Myocyte (in vitro differentiated cells): ENCODE measurements around the gene SARS2. TPM values are rescaled to one million over a fixed set of nuclear protein-coding genes. Genes with fewer than 3 reads are reported as not detected.
A peak's percentile ranks its signal among the peaks of the same experiment; 100 is the strongest.
"Not testable (repeated sequence)": the region's sequence is repeated elsewhere in the genome, so short reads cannot be mapped to it uniquely, and the experiment has no call there.

Experiments used
- DNase-seq: peaks from one replicate; pipeline ENCODE4 v3.0.0-alpha.2; 2012; ENCODE audit warnings: low read depth
- total RNA-seq: library from RNA; depleted of rRNA; stranded (reverse); fragments of >200 nt; gene quantifications from 2 replicates; pipeline ENCODE4 v1.2.3, GENCODE V29; 2014

The SARS2 gene
- total RNA-seq, 1 donor from 2014 or later, result 34.6 TPM

GRCh38 chr19:38949580-38950367 is 19.2 kb upstream of the SARS2 start:
- no peak for DNase-seq

DNA sequence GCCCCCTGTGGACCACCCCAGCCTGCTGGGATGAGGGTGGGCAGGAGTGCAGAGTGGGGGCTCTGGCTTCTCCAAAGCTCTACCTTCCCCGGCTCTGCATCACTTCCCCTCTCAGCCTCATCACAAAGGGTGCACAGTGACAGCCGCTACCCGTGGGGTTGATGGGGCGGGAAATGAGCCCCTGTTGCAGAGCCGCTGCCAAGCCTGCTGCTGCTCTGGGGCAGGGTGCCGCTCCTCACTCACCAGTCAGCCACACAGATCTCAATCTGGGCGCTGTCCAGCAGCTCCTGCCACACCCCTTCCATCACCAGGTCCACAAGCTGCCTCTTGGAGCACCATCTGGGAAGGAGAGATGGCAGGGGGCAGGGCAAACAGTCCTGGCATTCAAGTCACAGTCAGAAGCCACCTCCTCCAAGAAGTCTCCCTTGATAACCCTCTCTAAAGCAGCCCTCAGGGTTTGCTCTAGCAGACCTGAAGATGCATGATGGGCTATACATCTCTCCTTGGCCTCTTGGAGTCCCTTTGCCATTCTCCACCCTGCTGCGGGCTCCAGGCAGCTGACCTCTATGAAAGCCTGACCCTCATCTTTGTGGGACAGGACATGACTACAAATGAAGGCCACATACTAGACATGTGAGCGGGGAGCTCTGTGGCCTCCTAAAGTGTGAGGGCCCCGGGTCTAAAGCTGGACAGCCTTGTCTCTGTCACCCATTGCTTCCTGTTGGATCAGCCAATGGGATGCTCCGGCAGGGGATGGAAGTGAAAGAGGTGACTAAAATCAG is 15.9 kb upstream of the SARS2 start:
- no peak for DNase-seq

DNA sequence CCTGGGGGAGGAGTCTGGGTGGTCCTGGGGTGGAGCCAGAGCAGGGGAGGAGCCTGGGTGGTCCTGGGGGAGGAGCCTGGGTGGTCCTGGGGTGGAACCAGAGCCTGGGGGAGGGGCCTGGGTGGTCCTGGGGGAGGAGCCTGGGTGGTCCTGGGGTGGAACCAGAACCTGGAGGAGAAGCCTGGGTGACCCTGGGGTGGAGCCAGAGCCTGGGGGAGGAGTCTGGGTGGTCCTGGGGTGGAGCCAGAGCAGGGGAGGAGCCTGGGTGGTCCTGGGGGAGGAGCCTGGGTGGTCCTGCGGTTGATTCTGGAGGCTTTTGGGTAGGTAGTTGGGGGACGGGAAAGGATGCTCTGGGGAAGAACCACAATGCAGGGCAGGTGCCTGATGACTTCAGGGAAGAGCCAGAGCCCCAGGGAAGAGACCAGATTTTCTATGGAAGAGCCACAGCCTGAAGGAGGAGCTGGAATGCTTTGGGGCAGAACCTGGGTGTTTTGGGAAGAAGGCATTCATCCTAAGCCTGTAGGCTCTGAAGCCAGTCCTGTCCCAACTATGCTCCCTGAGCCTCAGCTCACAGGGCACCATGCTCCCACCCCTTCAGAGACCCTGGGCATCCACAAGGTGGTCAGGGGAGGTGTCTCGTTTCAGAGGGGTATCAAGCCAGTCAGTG is 15.1 kb upstream of the SARS2 start:
- no peak for DNase-seq

DNA sequence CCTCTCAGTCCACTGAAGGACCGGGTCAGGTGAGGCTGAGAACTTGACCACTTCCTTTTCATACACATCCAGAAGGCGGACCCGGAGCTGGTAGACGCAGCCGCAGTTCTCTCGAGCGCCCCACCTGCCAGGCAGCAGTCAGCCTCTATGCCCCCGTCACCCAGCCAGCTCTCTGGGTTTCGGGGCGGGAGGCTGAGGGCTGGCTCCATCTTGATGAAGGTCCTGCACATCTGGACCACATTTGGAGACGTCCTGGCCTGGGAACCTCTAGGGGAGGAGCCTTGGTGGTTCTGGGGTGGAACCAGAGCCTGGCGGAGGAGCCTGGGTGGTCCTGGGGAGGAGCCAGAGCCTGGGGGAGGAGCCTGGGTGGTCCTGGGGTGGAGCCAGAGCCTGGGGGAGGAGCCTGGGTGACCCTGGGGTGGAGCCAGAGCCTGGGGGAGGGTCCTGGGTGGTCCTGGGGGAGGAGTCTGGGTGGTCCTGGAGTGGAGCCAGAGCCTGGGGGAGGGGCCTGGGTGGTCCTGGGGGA is 14.5 kb upstream of the SARS2 start:
- no peak for DNase-seq

DNA sequence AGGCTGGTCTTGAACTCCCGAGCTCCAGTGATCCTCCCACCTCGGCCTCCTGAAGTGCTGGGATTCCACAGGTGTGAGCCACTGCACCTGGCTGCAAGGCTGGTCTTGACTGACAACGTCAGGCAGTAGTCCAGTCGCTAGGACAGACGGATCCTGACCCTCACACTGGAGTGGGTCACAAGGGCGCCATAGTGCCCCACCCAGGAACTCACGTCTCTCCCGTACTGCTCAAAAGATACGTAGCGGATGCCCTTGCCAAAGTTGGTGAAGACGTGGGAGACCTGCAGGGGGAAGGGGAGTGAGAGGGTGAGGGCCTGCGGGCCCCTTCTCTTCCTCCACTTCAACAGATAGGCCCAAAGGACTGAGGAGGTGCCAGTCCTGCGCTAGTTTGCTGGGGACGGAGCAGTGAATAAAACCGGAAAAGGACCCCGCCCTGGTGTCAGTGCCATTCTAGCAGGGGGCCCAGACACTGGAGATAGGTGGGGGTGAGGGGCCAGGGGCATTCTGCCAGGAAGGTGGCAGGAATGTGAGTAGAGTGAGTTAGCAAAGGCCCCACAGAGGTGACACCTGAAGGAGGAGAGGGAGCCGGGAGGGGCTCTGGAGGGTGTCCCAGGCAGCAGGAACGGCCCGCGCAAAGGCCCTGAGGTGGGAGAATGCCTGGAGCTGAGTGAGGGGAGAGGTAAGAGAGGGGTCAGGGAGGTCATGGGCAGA is 12.1 kb upstream of the SARS2 start:
- no peak for DNase-seq

GRCh38 chr19:38941979-38942378 is 11.4 kb upstream of the SARS2 start:
- no peak for DNase-seq

- not testable (repeated sequence) for DNase-seq
These were observed 10.9 kb upstream of the SARS2 start for GRCh38 chr19:38941466-38941865.

- no peak for DNase-seq
These were observed 9.4 kb upstream of the SARS2 start for GRCh38 chr19:38939957-38940356.

GRCh38 chr19:38933544-38933943 is 3.0 kb upstream of the SARS2 start:
- DNase-seq, result no peak

GRCh38 chr19:38932425-38933179 is 2.0 kb upstream of the SARS2 start:
- DNase-seq, result peak; percentile 56

DNA sequence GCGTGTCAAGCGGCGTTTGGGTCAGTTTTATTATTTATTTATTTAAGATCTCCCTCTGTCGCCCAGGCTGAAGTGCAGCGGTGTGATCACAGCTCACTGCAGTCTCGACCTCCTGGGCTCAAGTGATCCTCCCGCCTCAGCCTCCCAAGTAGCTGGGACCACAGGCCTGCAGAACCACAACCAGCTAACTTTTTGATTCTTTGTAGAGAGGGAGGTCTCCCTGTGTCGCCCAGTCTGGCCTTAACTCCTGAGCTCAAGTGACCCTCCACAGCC is 894 bp upstream of the SARS2 start:
- DNase-seq, result no peak

DNA sequence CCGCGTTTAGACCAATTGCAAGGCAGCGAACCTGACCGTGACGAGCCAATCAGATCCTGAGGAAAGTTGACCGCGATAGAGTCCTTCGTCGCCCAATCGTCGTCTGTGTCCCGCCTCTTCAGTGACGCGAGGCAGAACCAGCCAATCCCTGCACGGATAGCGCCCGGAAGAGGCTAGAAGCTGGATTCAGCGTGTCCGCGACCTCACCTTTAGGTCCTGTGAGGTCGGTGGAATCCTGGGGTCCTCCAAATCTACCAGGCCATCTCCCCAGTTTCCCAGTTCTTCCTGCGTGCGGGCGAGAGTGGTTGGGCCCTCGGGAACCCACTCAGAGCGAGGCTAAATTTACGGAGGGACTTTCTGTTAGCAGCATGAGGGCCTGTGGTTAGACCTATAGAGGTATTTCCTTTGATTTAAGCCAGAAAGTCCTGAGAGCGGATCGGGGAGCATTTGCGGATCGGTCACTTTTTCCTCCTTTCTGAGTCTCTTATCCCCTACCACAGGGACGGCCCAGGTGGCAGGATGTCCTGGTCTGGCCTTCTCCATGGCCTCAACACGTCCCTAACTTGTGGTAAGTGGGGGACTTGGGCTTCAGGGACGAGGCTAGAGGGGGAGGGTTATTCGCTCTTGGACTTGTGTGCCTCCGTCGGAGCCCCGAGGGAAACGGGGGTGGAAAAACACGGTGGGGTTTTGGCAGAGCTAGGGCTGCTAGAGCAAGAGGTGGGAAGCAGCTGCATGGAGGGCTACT is 385 bp upstream of the SARS2 start, which contains the start of gene MRPS12:
Gene MRPS12 (plus strand): TSS at position 169 of the 745 bp plus-strand sequence. CDS start 351 bp downstream, at position 520.
- peak; percentile 99 for DNase-seq

GRCh38 chr19:38928391-38929001 is 2.1 kb downstream of the SARS2 start:
- no peak for DNase-seq

GRCh38 chr19:38924388-38924787 is 6.2 kb downstream of the SARS2 start:
- no peak for DNase-seq

GRCh38 chr19:38922482-38922881 is 8.1 kb downstream of the SARS2 start:
- no peak for DNase-seq

DNA sequence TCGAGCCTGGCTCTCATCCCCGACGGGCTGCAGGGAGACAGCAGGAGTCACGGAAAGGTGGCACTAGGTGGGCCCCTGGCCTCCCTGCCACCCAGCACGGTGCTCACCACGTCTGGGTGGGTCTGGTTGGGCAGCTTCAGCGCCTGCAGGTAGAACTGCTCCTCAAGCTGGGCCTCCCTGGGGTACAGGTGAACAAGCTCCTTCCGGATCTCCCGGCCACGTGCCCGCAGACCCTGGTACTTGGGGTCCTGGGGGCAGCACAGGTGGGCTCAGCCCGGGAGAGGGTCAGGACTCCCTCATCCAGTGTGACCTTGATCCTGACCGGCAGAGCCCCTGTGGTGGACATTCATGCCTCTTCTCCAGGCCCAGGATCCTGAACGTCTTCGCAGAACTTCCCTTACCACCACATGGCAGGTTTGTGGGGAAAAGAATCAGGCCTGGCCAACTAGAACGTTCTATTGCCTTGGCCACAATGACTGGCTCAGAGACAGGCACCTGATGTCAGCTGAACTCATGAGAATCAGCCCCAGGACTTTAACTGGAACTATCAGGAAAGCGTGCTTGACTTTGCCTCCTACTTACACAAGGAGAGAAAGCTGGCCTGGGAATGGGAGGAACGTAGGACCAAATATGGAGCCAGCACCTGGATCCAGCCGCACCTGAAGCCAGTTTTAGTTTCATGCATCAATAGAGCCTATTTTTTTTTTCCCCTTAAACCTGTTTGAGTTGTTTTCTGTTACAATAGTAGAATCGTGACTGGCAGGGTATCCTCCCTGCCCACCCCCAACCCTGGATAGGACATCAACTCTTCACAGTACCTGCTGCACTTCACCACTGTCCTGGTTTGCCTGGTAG is 8.9 kb downstream of the SARS2 start:
- no peak for DNase-seq

DNA sequence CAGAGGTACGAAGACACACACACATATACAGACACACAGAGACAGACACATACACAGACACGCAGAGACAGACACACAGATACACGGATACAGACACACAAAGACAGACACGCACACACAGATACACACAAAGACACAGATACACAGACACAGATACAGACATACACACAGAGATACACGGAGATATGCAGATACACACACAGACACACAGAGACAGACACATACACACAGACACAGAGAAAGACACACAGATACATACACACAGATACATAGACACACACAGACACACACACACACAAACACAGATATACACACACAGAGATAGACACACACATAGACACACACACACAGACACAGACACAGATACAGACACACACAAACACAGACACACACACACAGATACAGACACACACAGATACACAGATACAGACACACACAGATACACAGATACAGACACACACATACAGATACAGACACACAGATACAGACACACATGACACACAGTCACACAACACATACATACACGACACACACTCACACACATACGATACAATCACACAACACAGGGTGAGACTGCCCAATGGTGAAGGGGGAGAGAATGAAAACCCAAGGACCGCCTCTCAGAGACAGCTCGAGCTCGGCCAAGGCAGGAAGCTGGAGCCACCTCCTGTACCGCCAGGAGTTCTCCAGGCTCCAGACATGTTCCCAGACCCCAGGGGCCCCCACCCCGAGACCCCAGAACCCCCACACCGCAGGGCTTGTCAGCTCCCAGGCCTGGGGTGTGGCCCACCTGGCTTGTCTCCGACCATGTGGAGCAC is 9.8 kb downstream of the SARS2 start:
- DNase-seq, result no peak
